HG02884 (cell line): Measurements from ENCODE around the gene FHOD3.

ENCODE experiments used
- ATAC-seq: cut with Tn5 transposase; IDR thresholded peaks from one replicate; pipeline ENCODE4 v1.9.1; 2021; ENCODE audit warnings: mild to moderate bottlenecking, moderate library complexity; ENCODE audit not compliant: unreplicated experiment

Gene FHOD3

DNA sequence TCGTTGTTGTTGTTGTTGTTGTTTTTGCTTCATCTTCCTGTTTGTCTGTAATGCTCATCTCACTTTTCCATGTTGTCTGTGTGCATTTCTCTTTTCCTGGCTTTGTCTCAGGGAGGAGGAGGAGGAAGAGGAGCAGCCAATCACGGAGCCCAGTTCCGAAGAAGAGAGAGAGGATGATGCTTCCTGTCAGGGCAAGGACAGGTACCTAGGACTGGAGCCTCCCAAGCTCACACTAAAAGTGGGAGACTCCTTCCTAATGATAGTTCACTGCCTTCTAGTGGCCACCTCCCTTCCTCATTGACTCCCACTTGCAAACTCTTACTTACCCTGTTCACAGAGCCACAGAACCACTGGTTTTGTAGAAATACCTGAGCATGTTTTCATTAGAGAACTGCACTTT, 351.7 kb downstream of the FHOD3 start:
- no peak for ATAC-seq

DNA sequence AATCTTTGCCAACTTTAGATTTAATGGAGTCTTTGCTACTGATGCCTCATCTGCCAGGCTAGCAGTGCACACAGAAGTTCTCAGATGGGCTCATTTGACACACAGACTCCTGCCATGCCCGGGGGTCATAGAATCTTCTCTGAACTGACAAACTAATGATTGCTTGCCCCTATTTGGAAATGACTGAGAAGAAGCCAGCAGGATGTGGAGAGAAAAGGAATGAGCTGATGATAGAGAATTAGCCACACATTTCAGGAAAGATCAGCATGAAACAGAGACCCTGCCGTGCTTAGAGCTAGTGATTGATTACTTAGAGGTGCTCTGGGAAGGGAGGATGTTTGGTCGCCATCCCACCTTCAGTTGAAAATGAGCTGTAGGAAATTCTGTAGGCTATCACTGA, 352.8 kb downstream of the FHOD3 start:
- no peak for ATAC-seq

DNA sequence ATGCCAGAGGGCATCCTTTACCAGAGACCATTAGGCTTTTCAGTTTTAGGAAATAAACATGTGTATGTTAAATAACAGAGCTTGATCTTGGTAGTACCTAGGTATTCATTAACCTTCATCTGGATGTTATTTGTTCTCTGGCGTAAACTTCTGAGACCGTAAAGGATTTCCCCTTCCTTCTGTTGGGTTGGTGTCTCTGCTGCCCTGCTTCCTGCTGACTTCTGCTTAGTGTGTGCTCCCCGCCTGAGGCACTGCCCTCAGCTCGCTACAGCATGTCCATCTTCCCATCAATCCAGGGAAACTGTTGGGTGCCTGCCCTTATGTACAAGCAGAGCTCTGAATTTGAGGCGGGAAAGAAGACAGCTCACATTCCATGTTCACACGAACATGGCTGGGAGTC, 353.4 kb downstream of the FHOD3 start:
- ATAC-seq = no peak

DNA sequence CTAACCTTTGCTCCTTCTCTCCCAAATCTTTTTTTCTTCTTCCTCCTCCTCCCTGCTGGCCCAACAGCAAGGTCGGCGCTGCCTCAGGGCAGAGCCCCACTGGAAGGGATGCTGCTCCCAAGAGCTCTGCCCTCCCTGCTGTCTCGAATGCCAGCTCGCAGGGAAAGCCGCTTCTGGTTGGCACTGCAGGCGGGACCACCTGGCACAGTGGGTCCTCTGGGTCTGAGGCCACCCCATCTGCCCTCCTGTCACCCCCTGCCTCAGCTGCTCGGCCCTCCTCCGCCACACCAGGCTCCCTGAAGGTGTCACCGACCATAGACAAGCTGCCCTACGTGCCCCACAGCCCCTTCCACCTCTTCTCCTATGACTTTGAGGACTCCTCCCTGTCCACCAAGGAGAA, 355.0 kb downstream of the FHOD3 start:
- no peak for ATAC-seq

DNA sequence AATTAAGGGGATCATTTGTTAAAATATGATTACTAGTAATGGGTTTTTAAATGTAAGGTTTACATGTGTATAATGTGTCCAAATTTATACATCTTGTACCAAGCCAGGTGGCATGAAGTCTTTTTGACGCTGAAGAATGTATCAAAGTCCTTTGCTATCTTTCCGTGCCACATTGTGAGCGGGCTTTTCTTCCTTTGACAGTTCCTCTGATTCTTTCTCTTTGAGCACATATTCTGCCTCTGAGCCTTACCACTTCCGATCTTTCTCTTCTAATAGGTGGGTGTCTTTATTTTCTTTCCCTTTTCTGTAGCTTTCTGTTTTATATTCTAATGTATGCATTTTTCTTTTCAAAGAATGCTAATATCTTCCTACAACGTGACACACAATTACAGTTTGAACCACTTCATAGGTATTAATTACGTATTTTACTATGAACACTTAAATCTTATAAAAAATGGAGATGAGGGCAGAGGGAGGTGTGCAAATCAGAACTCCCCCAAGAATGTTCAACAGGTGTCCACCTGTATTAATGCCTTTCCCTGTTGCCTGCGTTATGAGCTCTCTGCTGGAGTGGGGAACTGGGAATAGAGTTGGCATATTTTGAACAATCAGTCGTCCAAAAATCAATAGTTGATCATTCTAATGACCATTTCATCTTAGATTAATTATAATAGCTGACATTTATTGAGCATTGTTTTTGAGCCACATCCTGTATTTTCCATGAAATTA, 355.8 kb downstream of the FHOD3 start:
- no peak for ATAC-seq

DNA sequence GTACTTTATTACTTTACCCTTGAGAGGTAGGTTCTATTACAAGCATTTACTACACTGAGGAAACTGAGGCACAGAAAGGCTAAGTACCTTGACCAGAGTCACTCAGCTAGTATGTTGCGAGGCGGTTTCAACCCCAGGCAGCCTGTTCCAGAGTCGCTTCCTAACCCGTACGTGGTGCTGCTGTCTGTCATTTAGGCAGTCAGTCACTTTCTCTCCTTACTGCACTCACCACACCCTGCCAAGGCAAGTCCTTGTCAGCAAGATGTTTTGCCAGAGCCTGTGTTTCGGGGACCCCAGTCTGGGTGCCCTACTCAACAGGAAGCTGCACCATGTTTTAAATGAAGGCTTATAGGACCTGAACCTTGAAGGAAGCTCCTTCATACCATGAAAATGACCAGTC, 356.4 kb downstream of the FHOD3 start:
- ATAC-seq = no peak

DNA sequence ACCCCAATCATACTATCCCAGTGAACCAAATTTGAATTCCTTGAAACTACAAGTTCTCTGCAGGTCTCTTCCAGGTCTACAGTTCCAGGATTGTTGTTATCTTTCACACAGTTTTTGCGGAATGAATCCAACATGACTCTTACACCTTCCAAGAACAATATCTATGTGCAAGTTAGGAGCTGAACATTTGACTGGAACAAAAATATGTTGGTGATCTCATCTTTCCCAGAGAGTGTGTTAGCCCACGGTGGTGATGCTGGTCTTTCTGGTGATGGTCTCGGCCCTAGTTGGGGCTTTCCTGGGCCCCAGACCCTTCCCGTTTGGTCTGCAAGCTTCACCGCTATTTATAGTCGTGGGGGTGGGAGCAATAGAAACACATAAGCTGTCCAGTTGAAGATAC, 357.6 kb downstream of the FHOD3 start:
- no peak for ATAC-seq

DNA sequence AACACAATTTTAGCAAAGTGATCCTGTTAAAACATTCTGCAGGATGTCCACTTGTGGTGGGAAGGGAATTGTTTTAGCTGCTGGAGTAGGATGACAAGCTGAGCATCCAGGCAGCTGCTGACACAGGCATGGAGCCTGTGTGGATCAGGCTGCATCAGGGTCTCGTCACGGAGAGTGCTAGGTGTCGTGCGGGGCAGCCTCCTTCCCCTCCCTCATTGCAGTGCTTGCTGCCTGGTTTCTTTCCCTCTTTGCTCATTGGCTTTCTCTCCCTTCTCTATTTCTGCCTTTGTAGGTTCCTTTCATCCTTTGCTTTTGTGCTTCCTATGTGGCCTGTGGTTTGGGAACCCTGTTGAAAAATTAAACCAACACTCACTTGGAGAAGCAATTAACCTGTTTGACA, 358.4 kb downstream of the FHOD3 start:
- ATAC-seq = no peak

DNA sequence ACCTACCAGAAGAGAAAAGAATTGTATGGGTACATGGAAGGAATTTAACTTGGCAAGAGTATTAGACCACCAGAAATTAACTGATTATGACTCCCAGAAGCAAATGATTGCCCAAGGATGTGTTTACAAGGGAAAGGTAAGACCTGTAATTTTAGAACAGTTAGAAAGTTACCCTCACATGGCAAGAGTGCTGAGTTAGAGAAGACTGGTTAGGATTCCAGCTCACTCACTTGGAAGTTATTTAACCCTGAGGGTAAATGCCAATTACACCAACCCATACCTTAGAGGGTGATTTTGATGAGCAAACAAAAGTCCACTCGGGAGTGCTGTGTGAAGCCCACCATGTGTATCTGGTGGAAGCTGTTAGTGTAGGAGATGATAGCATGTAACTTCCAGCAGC, 361.1 kb downstream of the FHOD3 start:
- no peak for ATAC-seq

DNA sequence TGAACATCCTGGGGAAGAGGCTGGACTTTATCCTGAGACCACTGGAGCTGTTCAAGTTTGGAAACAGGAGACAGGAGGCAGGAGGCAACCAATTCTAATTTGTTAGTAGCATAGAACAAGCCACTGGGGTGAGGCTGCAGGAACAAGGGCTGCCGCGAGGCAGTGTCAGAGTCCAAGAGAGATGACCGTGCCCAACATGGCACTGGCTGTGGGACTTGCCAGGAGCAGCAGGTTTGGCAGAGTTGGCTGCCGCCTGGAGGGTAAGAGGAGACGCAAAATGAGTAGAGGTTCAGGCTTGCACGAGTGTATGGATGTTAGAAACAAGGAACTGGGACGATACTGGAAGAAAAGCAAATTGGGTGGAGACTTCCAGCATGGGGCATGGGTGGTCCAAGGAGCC, 362.8 kb downstream of the FHOD3 start:
- no peak for ATAC-seq

DNA sequence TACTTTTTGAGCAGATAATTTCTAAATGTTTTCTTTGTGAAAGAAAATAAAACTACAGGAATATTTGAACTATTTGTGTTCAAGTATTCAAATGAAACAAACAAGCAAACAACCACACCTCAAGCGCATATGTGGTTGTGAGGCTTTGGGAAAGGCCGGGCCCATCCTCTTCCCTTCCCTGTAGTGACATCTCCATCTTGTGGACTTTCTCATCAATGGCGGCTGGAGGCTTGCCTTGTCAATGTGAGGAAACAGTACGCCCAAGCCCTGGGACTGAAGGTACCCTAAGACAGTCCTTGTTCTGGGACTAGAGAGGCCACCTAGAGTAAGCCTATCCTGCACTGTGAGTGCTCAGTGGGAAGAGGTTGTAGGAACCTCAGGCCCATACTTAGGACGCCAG, 364.5 kb downstream of the FHOD3 start:
- ATAC-seq = no peak

DNA sequence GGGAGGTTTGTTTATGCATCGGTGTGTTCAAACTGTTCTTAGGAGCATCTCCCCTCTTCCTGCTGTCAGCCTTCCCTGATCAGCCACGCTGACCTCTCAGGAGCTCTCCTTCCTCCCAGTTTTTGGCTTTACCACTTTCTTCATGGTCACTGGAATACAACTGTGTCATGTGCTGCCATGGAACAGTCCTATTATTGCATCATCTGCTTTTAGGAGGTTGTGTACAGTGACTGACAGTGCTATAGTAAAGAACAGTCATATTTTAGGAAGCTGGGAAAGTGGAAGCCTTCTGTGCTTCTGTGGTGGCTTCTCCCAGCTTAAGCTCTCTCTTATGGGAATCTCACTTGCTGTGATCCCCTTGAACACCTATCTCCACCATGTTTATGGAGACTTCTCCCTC, 365.8 kb downstream of the FHOD3 start:
- ATAC-seq = no peak

DNA sequence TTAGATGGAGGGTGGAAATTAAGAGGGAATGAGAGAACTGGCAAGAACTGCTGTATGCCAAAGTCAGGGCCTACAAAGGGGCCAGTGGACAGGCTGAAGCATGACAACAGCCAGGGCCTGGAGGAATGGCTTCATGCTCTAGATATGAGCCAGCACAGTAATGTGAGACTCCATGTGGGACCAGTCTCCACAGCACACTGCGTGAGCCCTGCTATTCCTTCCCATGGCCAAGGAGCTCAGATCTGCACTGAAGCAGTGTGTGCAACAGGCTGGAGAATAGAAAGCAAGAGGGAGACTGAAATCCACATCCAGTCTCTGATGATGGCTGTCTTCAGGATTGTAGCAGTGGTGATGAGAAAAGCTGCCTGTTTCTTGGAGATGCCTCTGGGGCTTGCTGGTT, 368.4 kb downstream of the FHOD3 start:
- no peak for ATAC-seq

DNA sequence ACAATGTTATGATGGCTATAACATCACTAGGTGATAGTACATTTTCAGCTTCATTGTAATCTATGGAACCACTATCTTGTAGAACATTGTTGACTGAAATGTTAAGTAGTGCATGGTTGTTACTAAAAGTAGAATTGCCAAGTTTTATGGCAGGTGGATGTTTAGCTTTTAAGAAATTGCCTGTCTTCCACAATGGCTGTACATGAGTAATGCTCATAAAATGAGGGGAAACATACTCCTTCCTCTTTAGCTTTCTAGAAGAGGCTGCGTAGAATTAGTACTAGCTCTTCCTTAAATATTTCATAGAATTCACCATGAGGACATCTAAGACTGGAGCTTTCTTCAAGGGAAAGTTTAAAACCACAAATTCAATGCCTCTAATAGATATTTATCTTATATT, 370.3 kb downstream of the FHOD3 start:
- ATAC-seq = no peak

DNA sequence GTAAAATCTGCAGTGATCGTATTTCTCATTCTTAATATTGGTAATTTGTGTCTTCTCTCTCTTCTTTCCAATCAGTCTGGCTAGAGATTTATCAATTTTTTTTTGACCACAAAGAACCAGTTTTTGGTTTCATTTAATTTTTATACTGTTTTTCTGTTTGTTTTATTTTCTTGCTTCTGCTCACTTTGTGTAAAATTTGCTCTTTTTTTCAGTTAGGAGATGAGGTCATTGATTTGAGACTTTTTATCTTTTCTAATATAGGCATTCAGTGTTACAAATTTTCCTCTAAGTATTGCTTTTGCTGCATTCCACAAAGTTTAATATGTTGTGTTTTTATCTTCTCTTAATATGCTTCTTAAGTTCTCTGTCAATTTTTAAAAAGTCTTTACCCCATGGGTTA, 370.8 kb downstream of the FHOD3 start:
- no peak for ATAC-seq

DNA sequence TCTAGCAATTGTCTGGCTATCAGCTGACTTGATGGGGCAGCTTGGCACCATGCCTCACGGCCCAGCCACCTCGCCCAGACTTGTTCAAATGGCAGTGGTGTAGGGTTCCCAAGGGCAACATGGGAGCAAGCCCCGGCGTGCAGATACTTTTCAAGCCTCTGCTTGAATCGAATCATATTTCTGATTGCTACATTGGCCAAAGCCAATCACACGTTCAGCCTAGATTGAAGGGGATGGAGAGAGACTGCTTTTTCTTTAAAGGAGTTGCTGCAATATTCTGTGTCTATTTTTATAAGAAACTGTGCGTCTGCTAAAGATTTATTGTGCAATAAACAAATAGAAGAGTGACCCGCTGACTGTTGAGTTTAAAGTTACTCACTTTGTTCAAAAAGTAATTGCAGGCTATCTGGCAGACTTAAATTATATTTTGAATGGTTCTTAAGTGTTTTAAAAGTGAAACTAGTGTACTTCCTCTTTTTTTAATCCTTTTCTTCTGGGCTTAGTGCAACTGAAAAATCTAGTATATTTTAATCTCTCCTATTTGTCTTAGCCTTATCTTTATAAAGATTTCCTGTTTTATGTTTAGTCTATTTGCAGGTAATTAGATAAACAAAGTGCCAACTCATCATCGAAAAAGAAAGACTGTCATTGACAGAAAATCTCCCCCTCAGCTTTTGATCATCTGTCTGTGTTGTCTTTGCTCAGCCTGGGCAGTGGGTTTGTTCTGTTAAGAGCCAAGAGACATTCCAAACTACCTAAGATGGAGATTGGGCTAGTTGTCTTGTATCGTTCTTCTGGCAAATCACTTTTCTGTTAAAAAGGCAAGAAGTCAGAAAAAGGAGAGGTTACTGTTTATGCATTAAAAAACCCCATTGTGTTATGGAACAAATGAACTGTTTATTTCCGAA, 375.2 kb downstream of the FHOD3 start:
- ATAC-seq = peak; percentile 84

DNA sequence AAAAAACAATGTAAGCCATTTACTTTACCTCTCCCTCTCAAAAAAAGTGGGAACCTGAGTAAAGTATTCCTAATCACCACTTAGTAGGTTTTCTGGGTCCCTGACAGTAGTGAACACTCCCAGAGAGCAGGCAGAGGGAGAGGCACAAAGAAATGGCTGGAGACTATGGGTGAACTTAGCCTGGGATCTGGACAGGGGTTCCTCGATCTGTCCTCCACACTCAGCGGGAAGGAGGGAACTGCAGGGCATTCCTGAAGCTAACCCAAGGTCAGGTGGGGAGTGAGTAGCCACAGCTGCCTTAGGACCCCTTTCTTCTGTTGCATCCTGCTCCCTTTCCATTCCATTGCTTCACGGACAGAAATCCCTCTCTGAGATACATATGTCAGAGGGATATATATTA, 375.9 kb downstream of the FHOD3 start:
- ATAC-seq = no peak

DNA sequence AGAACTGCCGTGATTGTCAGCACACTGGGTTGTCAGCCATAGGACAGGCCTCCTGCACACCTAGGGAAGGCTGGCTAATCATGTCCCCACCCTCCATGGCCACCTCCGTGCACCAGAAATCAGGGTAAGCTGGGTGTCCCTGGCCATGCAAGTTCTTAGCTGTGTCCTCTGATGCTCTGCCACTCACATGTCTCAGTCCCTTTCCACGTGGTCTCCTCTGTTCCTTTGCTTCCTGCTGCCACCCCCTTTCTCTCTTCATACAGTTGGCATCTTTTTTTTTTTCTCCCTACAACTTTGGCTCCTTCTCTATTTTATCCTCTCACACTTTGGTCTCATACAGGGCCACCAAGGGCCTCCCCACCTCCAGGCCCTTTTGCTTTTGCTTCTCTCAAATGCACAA, 377.6 kb downstream of the FHOD3 start:
- no peak for ATAC-seq

DNA sequence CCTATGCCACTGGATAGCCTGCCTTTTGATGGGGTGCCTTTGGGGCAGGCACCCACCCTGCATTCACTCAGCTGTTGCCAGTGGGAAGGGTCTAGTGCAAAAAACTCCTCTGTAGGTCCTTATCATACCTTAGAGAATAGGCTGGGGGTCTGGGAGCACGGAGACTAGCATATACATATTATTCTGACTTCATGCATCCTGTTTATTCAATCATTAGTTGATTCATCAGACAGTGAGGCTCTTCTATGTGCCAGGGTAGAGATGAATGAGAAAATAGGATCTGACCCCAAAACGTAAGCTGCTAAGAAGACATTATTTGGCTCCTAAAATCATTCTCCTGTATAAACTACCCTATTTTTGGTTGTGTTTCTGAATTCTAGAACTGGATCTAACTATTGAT, 378.0 kb downstream of the FHOD3 start:
- no peak for ATAC-seq

DNA sequence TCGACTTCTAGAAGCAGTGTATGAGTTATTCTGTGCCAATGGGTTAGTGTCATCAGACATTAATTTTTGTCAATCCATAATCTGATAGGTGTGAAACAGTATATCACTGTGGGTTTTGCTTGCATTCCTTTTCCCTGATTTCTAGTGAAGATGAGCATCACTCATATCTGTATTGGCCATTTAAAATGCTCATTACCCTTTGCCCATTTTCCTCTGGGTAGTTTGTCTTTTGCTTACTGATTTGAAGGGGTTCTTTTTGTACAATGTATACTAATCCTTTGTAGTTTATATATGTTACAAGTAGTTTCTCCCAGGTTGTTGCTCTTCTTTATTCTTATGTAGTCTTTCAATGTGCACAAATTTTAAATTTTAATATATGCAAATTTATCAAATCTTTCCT, 379.1 kb downstream of the FHOD3 start:
- ATAC-seq = no peak

DNA sequence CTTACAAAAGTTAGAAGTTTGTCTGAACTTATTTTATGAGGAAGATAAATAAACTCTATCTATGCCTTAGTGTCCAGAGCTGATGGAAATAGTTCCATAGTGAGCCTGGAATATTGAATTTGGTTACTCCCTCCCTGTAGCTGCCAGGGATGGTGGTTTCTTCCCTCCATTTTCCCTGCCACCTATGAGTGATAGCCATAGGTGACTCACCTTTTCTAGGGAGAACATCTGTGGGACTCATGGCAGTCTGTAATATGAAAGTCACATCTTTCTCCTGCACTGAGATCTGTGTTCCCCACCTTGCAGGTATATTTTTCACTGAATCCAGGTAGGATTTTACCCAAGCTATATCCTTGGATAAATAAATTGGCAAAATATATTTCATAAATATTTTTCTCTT, 382.5 kb downstream of the FHOD3 start:
- no peak for ATAC-seq

DNA sequence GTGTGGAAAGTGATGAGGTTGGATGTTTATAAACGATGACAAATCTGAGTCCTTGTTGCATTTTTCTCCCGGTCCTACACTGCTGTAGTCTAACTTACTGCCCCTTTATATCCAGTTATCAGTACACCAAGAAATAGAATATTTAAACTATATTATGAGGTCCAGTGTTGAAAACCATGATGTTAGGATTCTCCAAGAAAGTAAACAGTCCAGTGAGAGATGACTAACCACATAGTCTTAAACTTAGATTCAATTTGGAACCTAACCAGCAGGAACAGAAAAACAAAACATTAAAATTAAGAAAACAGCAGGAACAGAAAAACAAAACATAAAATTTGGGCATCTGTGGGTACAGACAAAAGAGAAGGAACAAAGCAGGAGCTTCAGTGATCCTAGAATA, 388.1 kb downstream of the FHOD3 start:
- ATAC-seq = no peak
